Purkinje cell (primary cell): ENCODE results near the gene TP53. TPM values are rescaled to one million over a fixed set of nuclear protein-coding genes. Genes with fewer than 3 reads are reported as not detected.

Source experiments
- polyA plus RNA-seq: library from polyadenylated mRNA; unstranded; fragments of >200 nt; fragmentation: Nextera tagmentation; gene quantifications from 2 replicates; pipeline ENCODE4 v1.2.1, GENCODE V29; 2014

The TP53 gene
- polyA plus RNA-seq, result 3.0 and 3.7 TPM in 2 replicates

DNA sequence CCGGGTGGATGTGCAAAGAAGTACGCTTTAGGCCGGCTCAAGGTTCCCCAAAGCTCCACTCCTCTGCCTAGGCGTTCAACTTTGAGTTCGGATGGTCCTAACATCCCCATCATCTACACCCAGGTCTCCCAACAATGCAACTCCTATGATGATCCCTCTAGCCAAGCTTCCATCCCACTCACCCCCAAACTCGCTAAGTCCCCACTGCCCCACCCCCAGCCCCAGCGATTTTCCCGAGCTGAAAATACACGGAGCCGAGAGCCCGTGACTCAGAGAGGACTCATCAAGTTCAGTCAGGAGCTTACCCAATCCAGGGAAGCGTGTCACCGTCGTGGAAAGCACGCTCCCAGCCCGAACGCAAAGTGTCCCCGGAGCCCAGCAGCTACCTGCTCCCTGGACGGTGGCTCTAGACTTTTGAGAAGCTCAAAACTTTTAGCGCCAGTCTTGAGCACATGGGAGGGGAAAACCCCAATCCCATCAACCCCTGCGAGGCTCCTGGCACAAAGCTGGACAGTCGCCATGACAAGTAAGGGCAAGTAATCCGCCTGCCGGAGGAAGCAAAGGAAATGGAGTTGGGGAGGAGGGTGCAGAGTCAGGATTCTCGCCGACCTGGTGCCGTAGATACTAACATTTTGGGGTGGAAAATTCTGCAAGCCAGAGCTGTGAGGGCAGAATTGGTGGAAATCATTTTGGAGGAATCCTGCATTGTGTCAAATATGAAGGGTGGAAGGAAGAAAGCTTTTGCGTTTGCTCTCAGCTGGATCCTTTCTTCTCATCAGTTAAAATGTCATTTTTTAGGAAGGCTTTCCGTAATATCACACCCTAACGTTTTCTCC, at the start of gene TP53:
TSS of gene TP53 (minus strand) at position 419 of the 836 bp plus-strand sequence. CDS start 10,896 bp downstream, outside the sequence.

DNA sequence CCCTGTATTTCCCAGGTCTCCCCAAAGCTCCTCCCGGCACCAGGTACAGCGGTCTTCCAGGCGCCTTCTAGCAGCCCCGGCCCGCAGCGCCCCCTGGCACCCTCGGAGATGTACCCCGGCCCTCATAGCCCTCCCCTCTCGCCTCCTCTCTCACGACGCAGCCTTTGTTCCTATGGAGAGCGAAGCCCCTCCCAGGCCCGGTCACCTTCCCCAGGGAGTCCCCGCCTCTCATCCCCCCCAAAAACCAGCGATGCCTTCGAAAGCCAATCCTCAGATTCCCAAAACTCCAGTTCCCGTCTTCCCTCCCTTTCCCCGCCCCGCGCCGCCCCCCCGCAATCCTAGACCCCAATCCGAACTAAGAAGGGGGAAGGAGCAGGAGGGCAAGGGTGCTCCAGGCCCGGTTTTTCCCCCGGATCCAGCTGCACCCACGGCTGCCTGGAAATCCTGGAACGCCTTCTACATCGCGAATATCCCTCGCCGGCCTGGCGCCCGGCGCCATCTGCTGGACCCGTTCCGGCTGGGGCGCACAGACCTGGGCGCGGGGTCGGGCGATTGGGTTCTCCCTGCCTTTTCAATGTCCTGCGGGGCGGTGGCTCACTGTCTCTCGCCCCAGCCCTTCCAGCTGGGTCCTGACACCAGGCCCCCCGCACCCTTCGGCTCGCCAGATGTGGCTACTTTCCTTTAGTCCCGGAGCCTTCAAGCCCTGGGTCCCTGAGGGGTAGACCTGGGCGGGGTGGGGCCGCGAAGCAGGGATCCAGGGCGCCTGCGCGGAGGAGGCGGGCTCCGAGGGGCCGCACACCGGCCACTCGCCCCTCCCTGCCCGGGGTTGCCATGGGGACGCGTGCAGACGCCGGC, 29.8 kb upstream of the TP53 start, which contains the start of gene DNAH2:
TSS of gene DNAH2 (plus strand) at position 844 of the 855 bp plus-strand sequence. CDS start 1,991 bp downstream, outside the sequence.

DNA sequence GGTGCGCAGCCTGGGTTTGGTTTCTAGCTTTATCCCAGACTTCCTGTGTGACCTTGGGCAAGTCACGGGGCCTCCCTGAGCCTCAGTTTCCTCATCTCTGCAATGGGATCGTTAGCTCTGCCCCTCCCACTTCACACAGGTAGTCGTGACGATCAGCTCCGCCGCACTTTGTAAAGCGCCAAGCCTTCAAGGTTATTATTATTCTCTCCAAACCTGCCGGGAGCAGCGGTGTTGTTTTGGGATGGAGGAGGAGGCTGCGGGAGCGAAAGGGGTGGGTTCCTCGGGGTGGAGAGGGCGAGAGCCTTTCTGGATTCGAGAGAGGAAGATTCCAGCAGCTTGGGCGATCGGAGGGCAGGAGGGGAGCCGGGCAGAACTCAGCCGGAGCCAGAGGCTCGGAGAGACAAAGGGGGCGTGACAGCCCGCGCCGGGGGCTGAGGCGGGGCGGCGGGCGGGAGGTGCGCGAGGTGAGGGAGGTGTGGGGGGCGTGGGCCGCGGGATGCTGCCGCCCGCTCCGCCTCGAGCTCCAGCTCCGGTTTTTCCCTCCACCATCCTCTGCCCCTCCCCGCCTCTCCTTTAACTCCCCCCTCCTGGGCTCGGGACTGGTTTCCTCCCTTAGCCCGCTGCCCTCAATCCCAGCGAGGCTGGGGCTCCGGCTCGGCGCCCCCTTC, 17.4 kb upstream of the TP53 start, which contains the start of gene EFNB3:
TSS of gene EFNB3 (plus strand) at position 602 of the 668 bp plus-strand sequence. CDS start 397 bp downstream, outside the sequence.

GRCh38 chr17:7687908-7688807, 868 bp upstream of the TP53 start, which contains the start of gene WRAP53:
Gene WRAP53 (plus strand): TSS chr17:7688477. CDS start chr17:7688649, 172 bp downstream.

DNA sequence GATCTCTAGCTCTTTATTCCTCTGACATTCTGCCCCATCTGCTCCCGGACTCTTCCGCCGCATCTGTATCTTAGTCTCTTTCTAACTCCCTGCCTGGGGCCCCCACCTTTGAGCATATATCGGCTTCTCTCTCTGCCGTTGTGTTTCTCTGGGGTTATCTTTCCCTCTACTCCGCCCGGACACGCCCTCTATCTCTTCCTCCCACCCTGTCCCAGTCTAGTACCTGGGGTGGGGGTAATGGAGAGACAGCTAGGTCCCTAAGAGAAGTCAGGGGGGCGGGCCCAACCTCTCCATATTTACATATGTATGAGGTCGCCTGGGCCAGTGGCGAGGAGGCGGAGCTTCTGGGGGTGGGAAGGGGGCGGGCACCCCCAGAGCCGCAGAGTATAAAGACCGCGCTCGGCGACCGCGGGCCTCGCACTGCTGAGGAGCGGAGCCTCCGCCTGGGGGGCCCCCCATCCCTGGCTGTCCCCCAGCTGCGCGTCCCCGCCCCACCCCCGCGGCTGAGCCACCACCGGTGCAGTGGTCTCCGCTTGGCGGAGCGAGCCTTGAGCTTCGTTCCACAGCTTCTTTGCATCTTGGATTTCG, 36.7 kb downstream of the TP53 start, which contains the start of gene ATP1B2:
TSS of gene ATP1B2 (plus strand) at position 418 of the 588 bp plus-strand sequence. CDS start 593 bp downstream, outside the sequence.

GRCh38 chr17:7629939-7630571, 57.2 kb downstream of the TP53 start, which contains the start of gene SHBG:
Gene SHBG (plus strand): TSS chr17:7630135. CDS start chr17:7630173, 38 bp downstream.

DNA sequence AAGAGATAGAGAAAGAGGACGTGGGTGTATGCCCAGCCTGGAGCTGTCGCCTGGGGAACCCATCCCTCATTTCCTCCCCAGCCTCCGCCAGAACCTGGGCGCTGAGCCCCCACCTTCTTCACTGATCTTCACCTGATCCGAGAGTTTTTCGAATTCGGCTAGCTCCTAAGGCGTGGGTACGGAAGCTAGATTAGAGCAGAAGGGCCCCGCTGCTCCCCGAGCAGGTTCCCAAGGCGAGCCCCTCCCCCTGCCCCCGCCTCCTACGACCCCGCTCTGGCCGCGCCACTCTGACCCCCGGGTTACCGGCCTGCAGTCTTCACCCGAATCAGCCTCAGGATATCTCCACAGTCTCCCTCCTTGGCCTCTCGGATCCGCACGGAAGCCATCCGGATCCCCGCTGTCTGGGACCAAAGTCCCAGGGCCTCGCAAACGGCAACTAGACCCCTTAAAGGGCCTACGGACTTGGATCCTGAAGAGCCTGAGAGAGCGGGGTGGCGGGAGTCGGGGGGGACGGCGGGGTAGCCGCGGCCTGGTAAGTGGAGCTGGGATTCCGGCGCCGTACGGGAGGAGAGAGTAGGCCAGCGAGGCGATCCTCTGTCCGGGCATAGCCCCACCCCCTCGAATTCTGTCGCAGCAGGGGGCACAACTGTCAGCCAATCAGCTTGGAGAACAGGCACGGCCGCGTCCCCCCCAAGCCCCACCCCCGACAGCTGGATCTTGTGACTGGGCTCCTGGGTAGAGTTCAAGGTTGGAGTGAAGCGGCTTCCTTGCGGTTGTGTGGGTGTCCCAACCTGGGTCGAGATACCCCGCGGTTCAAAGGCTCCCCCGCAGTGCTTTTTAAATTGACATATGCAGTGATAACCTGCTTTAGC, 59.8 kb downstream of the TP53 start, which contains the start of gene SAT2:
TSS of gene SAT2 (minus strand) at position 572 of the 872 bp plus-strand sequence. CDS start at position 386, 186 bp downstream.

Other genes starting within 250 kb of the TP53 start
- gene FGF11, start 248.0 kb downstream of the TP53 start, polyA plus RNA-seq, result 1.2 and 2.0 TPM in 2 replicates
- gene CHRNB1, start 242.4 kb downstream of the TP53 start, polyA plus RNA-seq, result 14.7 and 16.0 TPM in 2 replicates
- gene ZBTB4, start 207.9 kb downstream of the TP53 start, polyA plus RNA-seq, result 9.2 and 9.5 TPM in 2 replicates
- gene SLC35G6, start 206.0 kb downstream of the TP53 start, polyA plus RNA-seq, result not detected in 2 replicates
- gene POLR2A, start 203.1 kb downstream of the TP53 start, polyA plus RNA-seq, result 6.4 and 7.7 TPM in 2 replicates
- gene TNFSF12, start 138.4 kb downstream of the TP53 start, polyA plus RNA-seq, result 1.9 and 5.1 TPM in 2 replicates
- 0.28 TPM in 1 of 2 replicates, not detected in the other for gene TNFSF13, start 128.7 kb downstream of the TP53 start, polyA plus RNA-seq
- gene SENP3, start 125.6 kb downstream of the TP53 start, polyA plus RNA-seq, result 2.3 and 3.2 TPM in 2 replicates
- gene CD68, start 107.9 kb downstream of the TP53 start, polyA plus RNA-seq, result 0.63 TPM in 1 of 2 replicates, not detected in the other
- 14.2 and 26.1 TPM in 2 replicates for gene MPDU1, start 103.6 kb downstream of the TP53 start, polyA plus RNA-seq
- gene SOX15, start 97.4 kb downstream of the TP53 start, polyA plus RNA-seq, result 5.0 and 6.3 TPM in 2 replicates
- 7.1 and 20.3 TPM in 2 replicates for gene FXR2, start 72.6 kb downstream of the TP53 start, polyA plus RNA-seq
- 107 and 126 TPM in 2 replicates for gene SAT2, start 59.7 kb downstream of the TP53 start, polyA plus RNA-seq
- gene SHBG, start 57.4 kb downstream of the TP53 start, polyA plus RNA-seq, result 2.5 TPM in 1 of 2 replicates, not detected in the other
- 56.0 and 70.0 TPM in 2 replicates for gene ATP1B2, start 36.6 kb downstream of the TP53 start, polyA plus RNA-seq
- 1.1 and 1.4 TPM in 2 replicates for gene WRAP53, start 987 bp upstream of the TP53 start, polyA plus RNA-seq
- 2.8 TPM in 1 of 2 replicates, not detected in the other for gene EFNB3, start 17.7 kb upstream of the TP53 start, polyA plus RNA-seq
- 0.16 TPM in 1 of 2 replicates, not detected in the other for gene DNAH2, start 30.3 kb upstream of the TP53 start, polyA plus RNA-seq
- 0.12 and 0.13 TPM in 2 replicates for gene KDM6B, start 146.7 kb upstream of the TP53 start, polyA plus RNA-seq
- gene TMEM88, start 167.6 kb upstream of the TP53 start, polyA plus RNA-seq, result 0.30 TPM in 1 of 2 replicates, not detected in the other
- 349 and 437 TPM in 2 replicates for gene NAA38, start 170.1 kb upstream of the TP53 start, polyA plus RNA-seq
- gene CYB5D1, start 170.5 kb upstream of the TP53 start, polyA plus RNA-seq, result 3.8 and 6.4 TPM in 2 replicates
- gene CHD3, start 201.3 kb upstream of the TP53 start, polyA plus RNA-seq, result 4.2 and 5.0 TPM in 2 replicates
- 0.75 and 0.94 TPM in 2 replicates for gene RNF227, start 228.8 kb upstream of the TP53 start, polyA plus RNA-seq
- 0.58 TPM in 1 of 2 replicates, not detected in the other for gene KCNAB3, start 242.4 kb upstream of the TP53 start, polyA plus RNA-seq
- 321 and 349 TPM in 2 replicates for gene TRAPPC1, start 244.5 kb upstream of the TP53 start, polyA plus RNA-seq
- 0.53 and 3.7 TPM in 2 replicates for gene CNTROB, start 244.7 kb upstream of the TP53 start, polyA plus RNA-seq